Superior temporal gyrus (tissue), 1 donor: Measurements from ENCODE around the gene IL17D.

Experiments
- DNase-seq: peaks from one replicate; pipeline ENCODE4 v3.0.0-alpha.2; 2016; ENCODE audit errors: extremely low spot score

IL17D gene

DNA sequence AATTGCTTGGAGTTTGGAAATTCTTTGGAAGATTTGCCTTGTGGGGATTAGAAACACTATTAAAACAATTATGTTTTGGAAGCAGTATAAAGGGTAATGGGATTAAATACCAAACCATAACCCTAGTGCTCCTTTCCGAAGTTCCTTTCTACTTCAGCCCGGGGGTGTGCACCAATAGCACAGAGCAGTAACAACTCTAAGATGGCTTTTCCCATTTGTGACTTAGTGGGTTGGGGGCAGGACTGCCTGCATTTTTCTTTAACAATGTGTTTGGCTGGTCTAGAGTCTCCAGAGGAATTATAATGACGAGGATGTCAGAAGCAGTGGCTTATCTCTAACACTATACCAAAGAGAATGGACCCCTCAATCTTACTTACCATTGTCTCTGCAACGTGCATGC, 11.9 kb upstream of the IL17D start:
- DNase-seq, result no peak

DNA sequence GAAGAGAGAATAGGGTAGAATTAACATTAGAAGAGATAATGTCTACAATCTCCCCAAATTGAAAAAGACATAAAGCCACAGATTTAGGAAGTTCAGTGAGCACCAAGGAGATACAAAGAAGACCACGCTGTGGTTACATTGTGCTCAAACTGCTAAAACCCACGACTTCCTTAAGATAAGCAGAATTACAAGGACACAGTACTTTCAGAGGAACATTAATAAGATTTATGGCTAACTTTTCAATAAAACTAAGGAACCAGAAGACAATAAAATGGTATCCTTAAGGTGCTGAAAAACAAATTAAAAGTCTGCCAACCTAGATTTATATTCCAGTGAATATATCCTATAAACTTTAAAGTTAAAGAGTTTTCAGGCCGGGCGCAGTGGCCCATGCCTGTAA, 7.4 kb upstream of the IL17D start:
- no peak for DNase-seq

DNA sequence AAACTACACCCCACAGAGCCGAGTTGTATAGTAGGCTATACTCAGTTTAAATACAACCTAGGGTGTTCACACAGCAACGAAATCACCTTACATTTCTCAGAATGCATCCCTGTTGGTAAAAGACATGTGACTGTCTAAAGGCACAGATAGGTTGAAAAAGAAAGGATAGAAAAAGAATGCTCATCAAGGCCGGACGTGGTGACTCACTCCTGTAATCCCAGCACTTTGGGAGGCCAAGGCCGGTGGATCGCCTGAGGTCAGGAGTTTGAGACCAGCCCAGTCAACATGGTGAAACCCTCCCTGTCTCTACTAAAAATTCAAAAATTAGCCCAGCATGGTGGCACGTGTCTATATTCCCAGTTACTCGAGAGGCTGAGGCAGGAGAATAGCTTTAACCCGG, 3.8 kb upstream of the IL17D start:
- DNase-seq, result no peak

DNA sequence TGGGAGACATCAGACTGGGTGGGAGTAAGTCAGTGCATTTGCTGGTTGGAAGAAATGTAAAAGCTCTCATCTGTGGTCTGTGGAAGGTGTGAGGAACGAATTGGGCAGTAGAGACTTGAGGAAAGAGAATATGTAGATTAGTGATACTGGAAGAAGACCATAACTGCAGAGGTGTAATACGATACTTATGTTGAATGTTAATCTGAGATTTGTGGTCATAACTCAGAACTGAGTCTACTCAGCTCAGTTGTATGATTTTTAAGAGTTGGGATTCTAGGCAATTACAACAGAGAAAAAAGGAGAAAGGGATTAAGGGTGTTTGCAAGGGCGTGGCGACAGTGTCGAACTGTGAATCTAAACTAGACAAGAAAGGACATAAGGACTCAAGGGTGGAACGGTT, 3.2 kb upstream of the IL17D start:
- no peak for DNase-seq

DNA sequence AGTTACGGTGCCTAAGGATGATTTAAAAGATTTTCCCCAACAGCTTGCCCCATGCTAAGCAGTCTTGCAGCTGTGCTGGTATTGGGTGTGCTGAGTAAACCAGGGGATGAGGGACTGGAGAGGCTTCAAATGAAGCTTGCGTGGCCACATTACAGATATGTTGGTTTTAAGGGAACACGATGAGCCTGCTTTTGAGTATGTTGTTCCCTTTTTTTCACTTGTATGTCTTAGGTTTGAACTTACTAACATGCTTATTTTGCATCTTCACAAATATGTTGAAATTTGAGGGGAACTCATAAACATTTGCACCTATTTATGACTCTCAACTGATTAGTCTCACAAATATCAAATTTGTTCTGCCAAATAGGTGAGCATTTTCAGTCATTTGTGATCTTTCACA, 2.0 kb upstream of the IL17D start:
- no peak for DNase-seq

DNA sequence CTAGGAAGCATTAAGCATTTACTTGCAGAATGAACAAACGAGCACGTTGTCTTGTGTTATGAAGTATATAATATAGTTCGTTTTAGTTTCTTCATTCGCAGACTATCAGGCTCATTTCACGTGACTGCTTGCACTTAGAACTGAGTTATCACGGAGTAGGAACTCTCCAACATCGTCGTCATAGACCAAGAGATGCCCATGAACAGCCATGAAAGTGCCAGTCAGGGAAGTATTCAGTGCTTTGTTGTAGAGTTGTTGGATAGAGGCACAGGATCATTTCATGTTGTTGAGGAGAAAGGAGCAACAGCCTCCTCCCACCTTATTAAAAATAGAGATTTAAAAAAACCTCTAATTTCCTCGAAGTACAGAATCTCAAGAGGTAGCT, 977 bp upstream of the IL17D start:
- peak; percentile 76 for DNase-seq

DNA sequence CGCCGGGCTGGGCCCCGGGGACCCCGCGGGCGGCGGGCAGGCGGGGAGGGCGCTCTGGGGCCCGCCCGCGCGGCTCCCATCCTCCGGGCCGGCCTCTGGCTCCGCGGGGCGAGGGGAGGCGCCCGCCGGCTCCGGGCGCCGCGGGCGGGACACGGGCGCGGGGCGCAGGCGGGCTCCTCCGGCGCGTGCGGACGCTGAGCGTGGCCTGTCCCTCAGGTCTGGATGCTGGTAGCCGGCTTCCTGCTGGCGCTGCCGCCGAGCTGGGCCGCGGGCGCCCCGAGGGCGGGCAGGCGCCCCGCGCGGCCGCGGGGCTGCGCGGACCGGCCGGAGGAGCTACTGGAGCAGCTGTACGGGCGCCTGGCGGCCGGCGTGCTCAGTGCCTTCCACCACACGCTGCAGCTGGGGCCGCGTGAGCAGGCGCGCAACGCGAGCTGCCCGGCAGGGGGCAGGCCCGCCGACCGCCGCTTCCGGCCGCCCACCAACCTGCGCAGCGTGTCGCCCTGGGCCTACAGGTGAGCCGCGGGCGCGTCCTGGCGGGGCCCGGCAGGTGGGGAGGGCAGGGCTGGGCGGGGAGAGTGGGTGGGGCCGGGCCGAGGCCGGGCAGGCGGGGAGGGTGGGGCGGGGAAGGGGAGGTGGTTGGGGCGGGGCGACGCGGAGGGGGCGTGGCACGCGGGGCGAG, 420 bp downstream of the IL17D start:
- DNase-seq, result peak; percentile 58

DNA sequence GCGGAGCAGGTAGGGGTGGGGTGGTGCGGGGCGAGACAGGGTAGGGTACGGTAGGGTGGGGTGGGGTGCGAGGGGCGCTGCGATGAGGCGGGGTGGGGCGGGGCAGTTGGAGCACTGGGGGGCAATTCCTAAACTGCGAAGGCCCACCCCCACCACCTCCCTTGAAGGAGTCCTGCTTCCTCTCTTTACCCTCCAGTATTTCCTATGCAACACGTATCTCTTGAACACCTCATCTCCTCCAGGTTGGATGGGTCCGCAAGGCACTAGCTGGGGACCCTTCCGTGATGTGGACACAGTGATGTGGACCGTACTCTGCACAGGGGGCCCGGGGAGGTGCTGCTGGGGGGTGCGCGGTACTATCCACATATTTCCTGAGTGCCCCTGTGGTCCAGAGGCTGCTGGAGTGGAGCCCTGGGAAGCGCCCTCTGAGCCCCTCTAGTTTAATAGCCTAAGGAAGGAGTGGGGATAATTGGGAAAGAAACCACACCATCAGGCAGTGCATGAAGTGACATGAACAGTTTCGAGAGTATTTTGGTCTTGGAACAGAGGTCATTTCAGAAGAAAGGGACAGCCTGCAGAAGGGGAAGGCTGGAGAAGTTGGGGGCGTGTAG, 1.1 kb downstream of the IL17D start:
- DNase-seq, result no peak

DNA sequence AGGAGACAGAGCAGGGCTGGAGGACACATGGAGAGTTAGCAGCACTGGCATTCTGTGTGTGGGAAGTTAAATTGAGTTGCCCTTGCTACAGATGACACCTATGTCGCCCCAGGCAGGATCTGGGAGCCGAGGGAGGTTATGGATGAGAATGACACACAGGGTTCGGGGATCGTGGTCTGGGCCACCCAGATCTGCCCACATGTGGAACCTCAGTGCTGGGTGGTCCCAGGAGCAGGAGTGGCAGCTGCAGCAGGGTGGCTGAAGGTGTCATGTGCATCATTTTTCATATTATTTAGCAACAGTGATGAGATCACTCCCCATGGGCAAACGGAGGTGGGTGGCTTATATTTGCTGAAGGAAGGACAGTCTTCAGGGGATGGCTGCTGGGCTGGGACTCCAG, 3.2 kb downstream of the IL17D start:
- no peak for DNase-seq

DNA sequence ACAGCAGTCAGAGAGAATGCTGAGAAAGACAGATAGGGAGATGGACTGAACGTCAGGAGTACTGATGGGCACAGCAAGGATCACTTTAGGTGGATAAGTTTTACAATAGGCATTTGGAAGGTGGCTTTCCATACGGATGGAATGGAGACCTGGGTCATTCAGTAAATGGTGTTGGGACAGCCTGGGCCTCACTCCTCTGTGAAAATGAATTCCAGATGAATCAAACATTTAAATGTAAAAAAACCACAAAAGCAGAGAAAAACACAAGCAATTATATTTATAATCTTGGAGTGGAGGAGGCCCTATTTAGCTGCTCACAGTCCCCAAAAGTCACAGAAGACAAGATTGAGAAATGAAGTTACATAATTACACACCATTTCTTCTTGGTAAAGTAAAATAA, 4.7 kb downstream of the IL17D start:
- peak; percentile 28 for DNase-seq

DNA sequence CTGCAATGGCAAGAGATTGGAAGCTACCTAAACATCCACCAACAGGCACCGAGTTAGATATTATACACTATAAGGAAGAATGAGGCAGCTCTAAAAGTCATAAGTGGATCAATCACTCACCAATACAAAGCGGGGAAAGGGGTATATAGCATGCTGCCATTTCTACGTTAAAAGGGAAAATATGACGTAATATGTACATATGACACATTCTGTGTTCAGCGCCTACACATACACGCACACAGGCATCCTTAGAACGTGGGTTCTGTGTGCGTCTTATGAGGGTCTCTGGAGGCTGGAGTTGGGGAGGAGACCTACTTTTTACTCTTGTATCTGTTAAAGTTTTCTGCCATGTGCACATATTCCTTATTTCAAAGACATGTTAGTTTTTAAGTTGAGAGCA, 5.9 kb downstream of the IL17D start:
- DNase-seq, result peak; percentile 31

DNA sequence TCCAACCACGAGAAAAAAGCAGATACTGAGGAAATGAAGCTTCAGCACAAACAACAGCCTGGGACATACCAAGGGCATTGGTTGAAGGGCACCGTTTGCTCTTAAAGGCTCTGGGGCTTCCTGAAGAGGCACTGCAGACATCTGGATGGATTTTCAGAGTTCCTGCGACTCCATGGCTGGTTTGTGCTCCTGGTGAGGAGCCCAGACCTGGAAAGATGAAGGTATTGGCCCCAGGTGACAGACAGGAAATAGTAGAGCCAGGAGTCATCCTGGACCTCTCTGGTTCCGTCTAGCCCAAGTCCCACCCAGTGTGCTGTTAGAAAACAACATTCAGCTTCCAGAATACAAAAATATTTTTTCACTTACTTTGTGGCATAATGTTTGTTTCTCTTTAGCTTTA, 6.3 kb downstream of the IL17D start:
- DNase-seq, result no peak

DNA sequence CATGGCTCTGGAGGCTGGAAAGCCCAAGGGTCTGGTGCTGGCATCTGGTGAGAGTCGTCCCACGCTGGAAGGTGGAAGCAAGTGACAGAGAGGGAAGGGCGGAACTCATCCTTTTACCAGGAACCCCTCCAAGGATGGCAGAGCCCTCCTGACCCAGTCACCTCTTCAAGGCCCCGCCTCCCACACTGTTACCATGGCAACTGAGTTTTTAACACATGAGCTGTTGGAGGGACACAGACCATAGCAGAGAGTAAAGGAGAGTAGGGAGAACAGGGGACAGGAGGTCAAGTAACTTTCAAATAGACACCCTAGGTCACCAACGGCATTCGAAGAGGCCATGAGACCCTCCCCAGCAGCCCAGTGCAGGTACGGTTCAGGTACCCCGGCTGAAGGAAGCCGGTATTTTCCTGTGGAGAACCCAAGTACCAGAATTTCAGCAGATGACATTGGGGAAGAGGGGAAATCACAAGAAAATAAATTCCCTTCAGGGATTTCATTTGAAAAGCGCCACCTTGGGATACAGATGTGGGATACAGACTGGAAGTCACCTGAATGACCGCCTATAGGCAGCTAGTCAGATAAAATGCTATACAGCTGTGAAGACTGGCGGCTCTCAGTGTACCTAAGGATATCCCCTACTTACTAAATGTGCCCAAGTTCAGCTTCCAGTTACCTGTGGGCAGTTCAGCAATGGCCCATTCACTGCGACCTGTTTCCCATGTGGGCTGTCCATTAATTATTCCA, 8.0 kb downstream of the IL17D start:
- no peak for DNase-seq

DNA sequence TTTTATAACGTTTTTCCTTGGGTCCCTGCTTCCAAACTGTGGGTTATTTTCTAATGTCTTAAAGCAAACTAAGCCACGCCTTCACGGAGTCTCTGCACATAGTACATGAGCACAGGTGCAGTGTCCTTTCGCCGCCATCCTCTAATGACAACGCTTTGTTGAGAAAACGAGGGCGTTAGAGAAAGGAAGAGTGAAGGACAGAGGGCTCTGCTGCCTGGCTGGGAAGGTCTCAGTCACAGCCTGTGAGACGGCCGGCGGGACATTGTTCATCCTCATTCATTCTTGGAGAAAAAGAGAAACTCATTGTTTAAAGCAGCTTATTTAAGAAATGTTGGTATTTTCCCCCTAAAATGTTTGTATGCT, 9.5 kb downstream of the IL17D start:
- no peak for DNase-seq

DNA sequence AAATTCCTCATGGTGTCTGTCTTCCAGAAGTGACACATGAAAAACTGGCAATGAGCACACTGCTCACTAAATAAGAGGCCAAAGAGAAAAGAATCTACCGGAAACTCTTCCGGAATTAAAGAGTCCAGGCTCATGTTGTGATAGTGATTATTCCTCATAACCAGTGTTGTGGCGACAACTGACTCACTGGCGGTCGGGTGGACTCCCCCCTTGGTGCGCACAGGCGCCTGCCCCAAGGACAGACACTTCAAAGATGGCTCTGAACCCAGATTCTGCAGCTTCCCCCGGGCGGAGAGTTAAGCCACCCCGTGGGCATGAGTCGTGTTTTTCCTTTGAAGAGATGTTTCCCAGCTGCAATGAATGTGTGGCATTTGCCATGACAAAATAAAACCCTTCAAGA, 10.3 kb downstream of the IL17D start:
- peak; percentile 52 for DNase-seq

DNA sequence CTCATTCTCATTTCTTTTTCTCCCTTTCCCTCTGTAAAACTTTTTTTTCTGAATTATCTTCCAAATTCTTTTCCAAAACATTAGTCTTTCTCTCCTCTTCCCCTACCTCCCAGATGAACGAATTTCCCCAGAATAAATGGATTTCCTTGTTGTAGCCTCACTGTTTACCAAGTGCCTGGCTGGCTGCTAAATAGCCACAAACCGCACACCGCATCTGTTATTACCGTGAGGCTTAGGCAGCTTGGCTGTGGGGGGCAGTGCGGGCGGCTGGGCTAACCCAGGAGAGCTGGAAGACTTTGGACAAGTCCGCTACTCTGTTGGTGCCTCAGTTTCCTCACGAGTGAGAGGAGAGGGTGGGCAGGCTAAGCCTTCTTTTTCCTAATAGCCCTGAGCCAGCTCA, 10.7 kb downstream of the IL17D start:
- DNase-seq, result no peak

DNA sequence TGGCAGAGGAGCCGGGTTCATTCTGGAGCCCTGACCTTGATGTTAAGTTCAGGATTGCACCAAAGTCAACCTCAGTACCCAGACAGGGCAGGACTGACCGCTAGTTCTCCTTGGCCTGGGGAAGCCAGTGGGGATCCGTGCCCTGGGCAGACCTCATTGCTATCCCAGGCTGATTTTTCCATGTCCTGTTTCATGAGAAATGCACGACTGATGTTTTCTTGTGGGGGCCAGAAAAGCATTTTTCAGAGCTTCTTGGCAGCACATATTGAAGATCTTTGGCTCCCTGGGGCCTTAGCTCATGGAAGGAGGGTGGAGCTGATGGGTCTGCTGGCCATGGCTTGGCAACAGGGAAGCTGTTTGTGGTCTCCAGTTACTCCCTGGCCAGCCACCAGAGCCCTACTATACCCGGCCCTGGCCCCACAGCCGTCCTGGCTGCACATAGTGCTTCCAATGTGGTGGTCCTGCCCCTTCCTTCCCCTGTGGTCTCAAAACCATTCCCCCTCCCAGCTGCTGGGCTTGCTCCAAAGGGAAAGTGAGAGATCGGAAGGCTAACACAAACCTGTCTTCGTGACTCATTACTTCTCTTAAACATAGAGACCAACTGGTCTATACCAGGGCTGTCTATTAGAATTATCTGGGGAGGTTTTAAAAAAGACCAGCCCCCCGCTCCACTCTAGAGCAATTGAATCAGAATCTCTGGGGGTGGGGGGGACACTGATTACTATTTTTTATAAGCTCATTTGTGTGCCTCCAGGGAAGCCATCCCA, 11.2 kb downstream of the IL17D start:
- DNase-seq, result no peak

DNA sequence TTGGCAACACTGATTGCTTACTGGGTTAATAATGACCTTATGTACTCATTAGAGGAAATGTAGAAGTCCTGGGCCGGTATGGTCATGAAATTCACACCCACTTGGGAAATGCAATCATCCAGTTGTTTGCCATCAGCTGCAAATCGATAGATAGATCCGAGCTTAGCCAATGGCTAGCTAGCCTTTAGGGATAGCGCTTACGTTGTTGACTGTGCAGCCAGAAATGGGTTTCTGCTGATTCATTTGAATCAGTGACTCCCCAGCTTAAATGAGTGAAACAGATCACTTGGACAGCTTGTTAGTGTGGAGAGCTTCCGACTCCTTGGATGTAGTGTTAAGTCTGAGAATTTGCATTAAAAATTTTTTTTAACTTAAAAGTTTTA, 11.8 kb downstream of the IL17D start:
- peak; percentile 35 for DNase-seq

DNA sequence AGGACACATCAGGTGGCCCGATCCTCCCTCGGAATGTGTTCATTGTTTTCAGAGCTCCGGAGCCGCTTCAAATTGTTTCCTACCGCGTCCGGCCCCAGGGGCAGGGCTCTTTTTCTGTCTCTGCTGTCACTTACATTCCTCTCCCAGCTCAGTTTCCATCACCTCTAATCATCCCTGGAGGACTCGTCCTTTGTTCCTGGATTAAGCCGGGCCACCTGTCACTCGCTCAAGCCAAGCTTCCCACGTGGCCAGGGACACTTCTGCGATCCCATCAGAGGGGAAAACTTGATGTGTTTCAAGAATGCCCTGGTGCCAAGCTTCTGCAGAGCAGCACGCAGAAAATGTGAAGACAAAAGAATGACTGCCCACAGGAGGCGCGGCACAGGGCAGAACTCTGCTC, 13.5 kb downstream of the IL17D start:
- no peak for DNase-seq

DNA sequence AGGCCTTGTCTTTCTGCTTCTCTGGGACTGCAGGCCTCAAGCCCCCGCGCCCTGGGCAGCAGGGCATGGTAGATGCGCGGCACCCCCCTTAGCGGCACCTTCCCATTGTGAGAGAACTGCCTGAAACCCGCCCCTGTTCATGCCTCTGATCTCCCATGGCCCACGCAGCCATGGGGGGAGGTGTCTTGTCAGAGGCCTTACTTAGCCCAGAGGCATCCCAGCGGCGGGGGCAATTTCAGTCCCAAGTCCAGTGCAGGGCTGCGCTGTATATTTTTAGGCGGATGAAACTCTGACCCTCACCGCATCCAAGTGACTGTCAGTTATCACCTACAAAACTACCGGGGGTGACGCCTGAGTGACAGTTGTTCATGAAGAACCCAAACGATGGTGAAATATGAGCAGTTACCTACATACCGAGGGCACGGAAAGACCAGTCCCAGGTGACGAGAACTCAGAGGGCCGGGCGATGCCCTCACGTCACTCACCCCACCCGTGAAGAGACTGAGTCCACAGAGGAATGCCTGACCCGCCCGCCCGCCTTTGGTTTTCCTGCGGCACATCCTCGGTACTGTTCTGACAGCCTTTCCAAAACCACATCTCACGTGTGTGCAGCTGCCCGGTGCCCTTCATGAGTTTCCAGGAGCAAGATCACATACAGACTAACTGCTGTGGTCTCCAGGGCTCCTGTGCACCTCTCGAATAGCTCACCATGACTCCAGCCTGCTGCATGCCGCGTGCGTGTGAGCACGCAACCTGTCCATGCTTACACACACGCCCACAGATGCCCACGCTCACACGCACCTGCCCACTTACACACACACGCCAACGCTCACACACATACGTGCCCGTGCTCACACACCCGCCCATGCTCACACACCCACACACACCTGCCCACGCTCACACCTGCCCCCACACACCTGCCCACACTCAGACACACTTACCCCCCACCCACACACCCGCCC, 14.4 kb downstream of the IL17D start:
- DNase-seq, result no peak

DNA sequence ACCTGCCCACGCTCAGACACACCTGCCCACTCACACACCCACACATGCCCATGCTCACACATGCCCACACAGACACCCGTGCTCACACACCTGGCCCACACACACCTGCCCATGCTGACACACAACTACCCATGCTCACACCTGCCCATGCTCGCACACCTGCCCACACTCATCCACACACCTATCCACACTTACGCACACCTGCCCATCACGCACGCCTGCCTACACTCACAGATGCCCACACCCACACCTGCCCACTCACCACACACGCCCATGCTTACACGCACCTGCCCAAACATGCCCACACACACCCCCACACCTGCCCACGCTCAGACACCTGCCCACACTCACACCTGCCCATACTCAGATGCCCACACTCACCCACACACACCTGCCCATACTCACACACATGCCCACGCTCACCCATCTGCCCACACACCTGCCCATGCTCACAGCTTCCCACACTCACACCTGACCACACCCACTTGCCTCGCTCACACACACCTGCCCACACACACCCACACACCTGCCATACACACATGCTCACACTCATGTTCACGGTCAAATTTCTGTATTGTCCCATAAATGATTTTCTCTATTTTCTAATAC, 15.6 kb downstream of the IL17D start:
- DNase-seq, result no peak
